Measurements from ENCODE around the gene ARIH1. TPM values are rescaled to one million over a fixed set of nuclear protein-coding genes. Genes with fewer than 3 reads are reported as not detected.

Gene ARIH1
- total RNA-seq, 1 experiment from 2014 or later, result 192 TPM

DNA sequence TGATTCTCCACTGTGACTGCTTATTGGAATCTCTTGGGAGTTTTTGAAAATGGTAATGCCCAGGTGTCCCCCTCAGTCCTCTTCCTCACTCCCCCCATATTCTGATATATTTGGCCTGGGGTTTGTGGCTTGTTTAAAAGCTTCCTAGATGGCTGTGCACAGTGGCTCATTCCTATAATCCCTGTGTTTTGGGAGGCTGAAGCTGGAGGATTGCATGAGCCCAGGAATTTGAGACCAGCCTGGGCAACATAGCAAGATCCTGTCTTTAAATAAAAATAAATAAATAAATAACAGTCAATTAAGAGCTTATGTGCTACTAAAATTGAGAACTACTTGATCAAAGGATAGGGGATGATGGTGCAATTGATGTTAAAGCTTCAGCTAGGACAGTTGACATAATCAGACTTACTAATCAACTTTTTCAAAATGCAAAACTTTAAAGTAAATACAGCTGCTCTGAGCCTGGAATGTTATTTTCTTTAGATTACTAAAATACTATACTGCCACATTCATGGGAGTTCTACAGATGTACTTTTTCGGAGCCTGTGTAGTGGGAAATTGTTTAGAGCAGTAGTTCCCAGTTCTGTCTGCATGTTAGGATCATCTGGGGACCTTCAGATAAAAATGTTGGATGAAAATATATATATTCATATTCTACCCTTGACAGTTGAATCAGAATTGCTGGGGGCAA, 33.4 kb downstream of the ARIH1 start:
- Histone ChIP-seq H3K4me3 (ENCODE audit: low read depth in 2 of 2, low read length in 2 of 2) (no peak overlapping the region), H3K27me3 (ENCODE audit: control insufficient read depth, insufficient read depth, low read length) (no peaks in the 10 kb centered on the region), H3K4me1 (ENCODE audit: control insufficient read depth, insufficient read depth, low read length) (peaks cover 3% of the 10 kb centered on the region; the same call in 1 of the 2 replicates), H3K36me3 (ENCODE audit: control insufficient read depth, insufficient read depth, low read length) (no peaks in the 10 kb centered on the region), H3K9me3 (ENCODE audit: control insufficient read depth, insufficient read depth, low read depth, low read length) (no peaks in the 10 kb centered on the region), H3K27ac (ENCODE audit: low read length) (no peak overlapping the region)
- BruUV-seq (replicated peaks), result no TSS peak
- in situ Hi-C loops (cut with HindIII; ENCODE audit: low pct_unique_long_range_greater_than_20kb, low sequenced_read_pairs), result no loop called here
- intact Hi-C loops (cut with micrococcal nuclease; ENCODE audit: unreplicated experiment), result no loop called here
- ChIA-PET POLR2A (interaction anchor here (0.6 kb wide), 1 partner anchor 50 kb away, joined by 5 read pairs; no protein-coding TSS in a partner anchor), CTCF (interaction anchor here (0.6 kb wide), 1 partner anchor 26 kb away, joined by 3 read pairs; no protein-coding TSS in a partner anchor)
- ATAC-seq, result no peak
- DNase-seq (ENCODE audit: low read depth, low spot score), result no peak
- TF ChIP-seq, protein P1, sequence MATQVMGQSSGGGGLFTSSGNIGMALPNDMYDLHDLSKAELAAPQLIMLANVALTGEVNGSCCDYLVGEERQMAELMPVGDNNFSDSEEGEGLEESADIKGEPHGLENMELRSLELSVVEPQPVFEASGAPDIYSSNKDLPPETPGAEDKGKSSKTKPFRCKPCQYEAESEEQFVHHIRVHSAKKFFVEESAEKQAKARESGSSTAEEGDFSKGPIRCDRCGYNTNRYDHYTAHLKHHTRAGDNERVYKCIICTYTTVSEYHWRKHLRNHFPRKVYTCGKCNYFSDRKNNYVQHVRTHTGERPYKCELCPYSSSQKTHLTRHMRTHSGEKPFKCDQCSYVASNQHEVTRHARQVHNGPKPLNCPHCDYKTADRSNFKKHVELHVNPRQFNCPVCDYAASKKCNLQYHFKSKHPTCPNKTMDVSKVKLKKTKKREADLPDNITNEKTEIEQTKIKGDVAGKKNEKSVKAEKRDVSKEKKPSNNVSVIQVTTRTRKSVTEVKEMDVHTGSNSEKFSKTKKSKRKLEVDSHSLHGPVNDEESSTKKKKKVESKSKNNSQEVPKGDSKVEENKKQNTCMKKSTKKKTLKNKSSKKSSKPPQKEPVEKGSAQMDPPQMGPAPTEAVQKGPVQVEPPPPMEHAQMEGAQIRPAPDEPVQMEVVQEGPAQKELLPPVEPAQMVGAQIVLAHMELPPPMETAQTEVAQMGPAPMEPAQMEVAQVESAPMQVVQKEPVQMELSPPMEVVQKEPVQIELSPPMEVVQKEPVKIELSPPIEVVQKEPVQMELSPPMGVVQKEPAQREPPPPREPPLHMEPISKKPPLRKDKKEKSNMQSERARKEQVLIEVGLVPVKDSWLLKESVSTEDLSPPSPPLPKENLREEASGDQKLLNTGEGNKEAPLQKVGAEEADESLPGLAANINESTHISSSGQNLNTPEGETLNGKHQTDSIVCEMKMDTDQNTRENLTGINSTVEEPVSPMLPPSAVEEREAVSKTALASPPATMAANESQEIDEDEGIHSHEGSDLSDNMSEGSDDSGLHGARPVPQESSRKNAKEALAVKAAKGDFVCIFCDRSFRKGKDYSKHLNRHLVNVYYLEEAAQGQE (IDR thresholded peaks at IDR 0.05; ENCODE audit: insufficient read depth in 1 of 2, low read depth in 2 of 2, low read length in 1 of 2), result no peak
- TF ChIP-seq POLR2AphosphoS5 (IDR thresholded peaks at IDR 0.05; ENCODE audit: low read depth, low read length) (no peak), SIN3A (IDR thresholded peaks at IDR 0.05; ENCODE audit: borderline replicate concordance, insufficient read depth, low read depth, low read length) (no peak), TCF7L2 (IDR thresholded peaks at IDR 0.05; ENCODE audit: low read depth, low read length) (no peak)
- TF ChIP-seq, protein P2, sequence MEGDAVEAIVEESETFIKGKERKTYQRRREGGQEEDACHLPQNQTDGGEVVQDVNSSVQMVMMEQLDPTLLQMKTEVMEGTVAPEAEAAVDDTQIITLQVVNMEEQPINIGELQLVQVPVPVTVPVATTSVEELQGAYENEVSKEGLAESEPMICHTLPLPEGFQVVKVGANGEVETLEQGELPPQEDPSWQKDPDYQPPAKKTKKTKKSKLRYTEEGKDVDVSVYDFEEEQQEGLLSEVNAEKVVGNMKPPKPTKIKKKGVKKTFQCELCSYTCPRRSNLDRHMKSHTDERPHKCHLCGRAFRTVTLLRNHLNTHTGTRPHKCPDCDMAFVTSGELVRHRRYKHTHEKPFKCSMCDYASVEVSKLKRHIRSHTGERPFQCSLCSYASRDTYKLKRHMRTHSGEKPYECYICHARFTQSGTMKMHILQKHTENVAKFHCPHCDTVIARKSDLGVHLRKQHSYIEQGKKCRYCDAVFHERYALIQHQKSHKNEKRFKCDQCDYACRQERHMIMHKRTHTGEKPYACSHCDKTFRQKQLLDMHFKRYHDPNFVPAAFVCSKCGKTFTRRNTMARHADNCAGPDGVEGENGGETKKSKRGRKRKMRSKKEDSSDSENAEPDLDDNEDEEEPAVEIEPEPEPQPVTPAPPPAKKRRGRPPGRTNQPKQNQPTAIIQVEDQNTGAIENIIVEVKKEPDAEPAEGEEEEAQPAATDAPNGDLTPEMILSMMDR (IDR thresholded peaks at IDR 0.05), result no peak

DNA sequence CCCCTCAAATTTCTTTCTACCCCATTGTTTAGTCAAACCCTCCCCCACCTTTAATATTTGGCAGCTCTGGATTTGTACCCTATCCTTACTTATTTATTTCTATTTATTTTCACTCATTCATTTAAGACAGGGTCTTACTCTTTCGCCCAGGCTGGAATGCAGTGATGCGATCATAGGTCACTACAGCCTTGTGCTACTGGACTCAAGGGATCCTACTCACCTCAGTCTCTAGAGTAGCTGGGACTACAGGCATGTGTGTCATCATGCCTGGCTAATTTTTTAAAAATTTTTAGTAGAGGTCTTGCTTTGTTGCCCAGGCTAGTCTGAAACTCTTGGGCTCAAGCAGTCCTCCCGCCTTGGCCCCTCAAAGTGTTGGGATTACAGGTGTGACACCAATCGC, 35.4 kb downstream of the ARIH1 start:
- Histone ChIP-seq H3K9me3 (ENCODE audit: control insufficient read depth, insufficient read depth, low read depth, low read length) (no peaks in the 10 kb centered on the region), H3K4me3 (ENCODE audit: low read depth in 2 of 2, low read length in 2 of 2) (no peak overlapping the region), H3K36me3 (ENCODE audit: control insufficient read depth, insufficient read depth, low read length) (no peaks in the 10 kb centered on the region), H3K27me3 (ENCODE audit: control insufficient read depth, insufficient read depth, low read length) (no peaks in the 10 kb centered on the region), H3K27ac (ENCODE audit: low read length) (no peak overlapping the region), H3K4me1 (ENCODE audit: control insufficient read depth, insufficient read depth, low read length) (peaks cover 3% of the 10 kb centered on the region; the same call in 1 of the 2 replicates)
- intact Hi-C loops (cut with micrococcal nuclease; ENCODE audit: unreplicated experiment) (no loop called here), in situ Hi-C loops (cut with HindIII; ENCODE audit: low pct_unique_long_range_greater_than_20kb, low sequenced_read_pairs) (no loop called here)
- TF ChIP-seq POLR2AphosphoS5 (IDR thresholded peaks at IDR 0.05; ENCODE audit: low read depth, low read length) (no peak), TCF7L2 (IDR thresholded peaks at IDR 0.05; ENCODE audit: low read depth, low read length) (no peak), SIN3A (IDR thresholded peaks at IDR 0.05; ENCODE audit: borderline replicate concordance, insufficient read depth, low read depth, low read length) (no peak)
- TF ChIP-seq, protein P1 (IDR thresholded peaks at IDR 0.05; ENCODE audit: insufficient read depth in 1 of 2, low read depth in 2 of 2, low read length in 1 of 2), result no peak
- TF ChIP-seq, protein P2 (IDR thresholded peaks at IDR 0.05), result no peak
- ATAC-seq (no peak), DNase-seq (ENCODE audit: low read depth, low spot score) (no peak)
- POLR2A ChIA-PET, result no interaction called here
- CTCF ChIA-PET, result no interaction called here
- no TSS peak for BruUV-seq (replicated peaks)

Data from Panc1 (cell line).